NCI-H82 treated with DMSO at 0.1 percent for 48 hours (cell line): ENCODE data around the gene MEX3D.
A peak's percentile ranks its signal among the peaks of the same experiment; 100 is the strongest.

Experiments
- DNase-seq: peaks from one replicate; lab custom pipeline; 2025; ENCODE audit not compliant: unreplicated experiment; lab: John Stamatoyannopoulos, UW

Gene MEX3D

DNA sequence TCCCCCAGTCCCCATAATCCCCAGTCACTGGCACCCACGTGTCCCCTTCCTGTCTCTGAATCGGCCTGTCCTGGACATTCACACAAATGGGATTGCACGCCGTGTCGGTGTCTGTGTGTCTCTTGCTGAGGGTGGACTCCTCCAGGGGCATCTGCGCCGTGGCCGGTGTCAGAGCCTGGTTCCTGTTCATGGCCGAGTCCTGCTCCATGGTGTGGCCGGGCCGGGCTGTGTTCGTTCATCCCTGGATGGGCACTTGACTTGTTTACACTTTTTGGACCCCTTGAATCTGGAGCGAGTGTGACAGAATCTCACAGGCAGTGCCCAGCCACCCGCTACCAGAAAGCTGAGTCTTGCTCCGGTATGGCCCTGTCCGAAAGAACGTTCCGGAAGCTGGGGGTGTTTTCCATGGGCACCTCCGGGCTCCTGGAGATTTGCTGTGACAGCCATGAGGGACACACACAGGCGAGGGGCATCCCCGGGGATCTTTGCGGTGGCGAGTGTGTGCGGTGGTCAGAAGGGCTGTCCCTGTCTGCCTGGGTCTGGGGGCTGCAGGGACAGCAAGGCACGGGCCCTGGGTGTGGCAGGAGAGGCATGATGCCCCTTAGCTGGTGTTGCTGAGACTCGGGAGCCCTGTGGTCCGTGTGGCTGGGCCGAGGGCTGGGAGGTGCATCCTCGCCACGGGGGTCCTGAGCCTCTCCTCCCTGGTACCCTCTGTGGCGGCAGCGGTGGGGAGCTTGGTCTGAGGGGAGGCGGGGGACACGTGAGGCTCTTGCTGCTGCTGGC, 6.4 kb upstream of the MEX3D start:
- DNase-seq, result no peak

DNA sequence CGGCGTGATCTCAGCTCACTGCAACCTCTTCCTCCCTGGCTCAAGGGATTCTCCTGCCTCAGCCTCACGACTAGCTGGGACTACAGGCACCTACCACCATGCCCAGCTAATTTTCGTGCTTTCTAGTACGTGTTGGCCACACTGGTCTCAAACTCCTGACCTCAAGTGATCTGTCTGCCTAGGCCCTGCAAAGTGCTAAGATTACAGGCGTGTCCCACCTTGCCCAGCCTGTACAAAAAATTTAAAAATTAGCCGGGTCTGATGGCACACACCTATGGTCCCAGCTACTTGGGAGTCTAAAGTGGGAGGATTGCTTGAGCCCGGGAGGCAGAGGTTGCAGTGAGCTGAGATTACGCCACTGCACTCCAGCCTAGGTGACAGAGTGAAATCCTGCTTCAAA, 4.7 kb upstream of the MEX3D start:
- DNase-seq, result no peak

GRCh38 chr19:1571358-1571757, 3.2 kb upstream of the MEX3D start:
- DNase-seq, result no peak

DNA sequence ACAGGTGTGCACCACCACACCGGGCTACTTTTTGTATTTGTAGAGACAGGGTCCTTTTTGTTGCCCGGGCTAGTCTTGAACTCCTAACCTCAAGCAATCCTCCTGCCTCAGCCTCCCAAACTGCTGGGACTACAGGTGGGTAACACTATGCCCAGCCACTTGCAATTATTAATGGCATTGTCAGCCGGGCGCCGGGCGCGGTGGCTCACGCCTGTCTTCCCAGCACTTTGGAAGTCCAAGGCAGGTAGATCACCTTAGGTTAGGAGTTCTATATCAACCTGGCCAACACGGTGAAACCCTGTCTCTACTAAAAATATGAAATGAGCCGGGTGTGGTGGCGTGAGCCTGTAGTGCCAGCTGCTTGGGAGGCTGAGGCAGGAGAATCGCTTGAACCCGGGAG, 2.7 kb upstream of the MEX3D start:
- DNase-seq, result no peak

- no peak for DNase-seq
Observed at GRCh38 chr19:1569997-1570396, 1.9 kb upstream of the MEX3D start.

GRCh38 chr19:1567848-1568227, 287 bp downstream of the MEX3D start:
- DNase-seq, result no peak

DNA sequence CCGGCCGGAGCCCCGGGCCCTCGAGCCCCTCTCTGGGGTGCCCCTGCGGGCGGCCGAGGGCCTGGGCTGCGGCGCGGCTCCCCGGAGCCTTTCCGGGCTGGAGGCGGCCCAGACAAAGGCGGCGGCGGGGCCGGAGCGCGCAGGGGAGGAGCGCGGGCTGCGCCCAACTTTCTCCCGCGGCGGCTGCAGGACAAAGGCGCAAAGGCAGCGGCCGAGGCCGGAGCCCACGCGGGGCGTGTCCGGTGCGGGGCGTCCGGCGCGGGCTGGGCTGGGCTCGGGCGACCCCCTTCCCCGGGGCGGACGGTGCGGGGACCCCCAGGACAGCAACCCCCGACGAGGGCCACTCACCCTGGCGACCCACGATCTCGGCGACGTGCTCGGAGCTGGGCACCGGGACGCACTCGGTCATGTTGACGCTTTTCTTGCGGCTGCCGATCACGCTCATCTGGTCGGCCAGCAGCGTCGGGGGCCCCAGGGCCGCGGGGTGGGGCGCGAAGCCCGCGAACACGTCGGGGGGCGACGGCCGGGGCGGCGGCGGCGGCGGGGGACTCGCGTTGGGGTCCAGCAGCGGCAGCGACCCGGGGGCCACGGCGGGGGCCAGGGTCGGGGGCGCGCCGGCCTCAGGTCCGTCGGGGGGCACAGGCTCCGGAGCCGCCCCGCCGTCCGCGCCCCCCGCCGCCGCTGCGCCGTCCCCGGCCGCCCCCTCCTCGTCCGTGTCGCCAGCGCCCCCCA, 843 bp downstream of the MEX3D start:
- no peak for DNase-seq

- DNase-seq, result peak; percentile 33
Observed at GRCh38 chr19:1566392-1567115, 1.6 kb downstream of the MEX3D start.

GRCh38 chr19:1563251-1563650, 4.9 kb downstream of the MEX3D start:
- no peak for DNase-seq

GRCh38 chr19:1561236-1561842, 6.8 kb downstream of the MEX3D start:
- DNase-seq, result no peak

DNA sequence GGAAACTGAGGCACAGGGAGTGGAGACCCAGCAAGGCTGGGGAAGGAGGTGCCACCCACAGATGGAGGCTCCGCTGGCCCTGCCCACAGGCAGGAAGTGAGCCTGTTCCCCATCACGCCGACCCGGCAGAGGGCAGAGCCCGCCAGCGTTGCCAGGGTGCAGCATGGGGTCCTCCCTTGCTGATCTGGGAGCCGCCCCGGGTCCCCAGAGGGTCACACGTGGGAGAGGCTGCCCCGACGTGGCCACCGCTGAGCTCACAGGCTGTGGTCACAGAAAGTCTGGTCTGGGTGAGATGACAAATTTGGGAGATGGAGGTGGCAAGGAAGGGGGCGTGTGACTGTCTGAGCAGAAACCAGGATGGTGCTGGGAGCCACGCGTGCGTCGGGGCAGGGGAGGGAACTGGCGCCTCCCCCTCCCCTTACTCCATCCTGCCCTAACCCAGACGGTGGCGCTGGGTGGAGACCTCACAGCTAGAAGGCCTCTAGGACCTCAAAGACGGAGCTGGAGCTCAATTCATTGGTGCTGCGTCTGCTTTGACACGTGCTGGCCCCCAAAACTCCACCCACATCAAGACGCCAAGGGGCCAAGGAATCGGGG, 7.7 kb downstream of the MEX3D start:
- DNase-seq, result no peak

DNA sequence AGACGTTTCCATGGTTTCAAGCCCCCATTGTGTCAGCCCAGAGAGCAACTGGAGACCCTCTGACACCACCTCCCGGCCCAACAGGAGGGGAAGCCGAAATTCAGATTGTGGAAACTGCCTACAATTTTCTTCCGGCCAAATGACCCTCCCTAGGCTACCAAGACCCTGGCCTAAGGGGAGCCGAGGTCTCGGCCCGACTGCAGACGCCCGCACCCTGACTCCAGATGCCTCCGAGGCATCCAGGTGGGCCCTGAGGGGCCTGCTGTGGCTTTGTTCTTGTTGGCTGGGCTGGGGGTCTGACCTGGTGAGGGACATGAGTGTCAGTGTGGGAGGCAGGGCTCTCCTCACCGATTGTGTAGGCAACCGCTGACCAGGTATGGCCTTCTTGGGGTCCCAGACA, 9.6 kb downstream of the MEX3D start:
- DNase-seq, result no peak

DNA sequence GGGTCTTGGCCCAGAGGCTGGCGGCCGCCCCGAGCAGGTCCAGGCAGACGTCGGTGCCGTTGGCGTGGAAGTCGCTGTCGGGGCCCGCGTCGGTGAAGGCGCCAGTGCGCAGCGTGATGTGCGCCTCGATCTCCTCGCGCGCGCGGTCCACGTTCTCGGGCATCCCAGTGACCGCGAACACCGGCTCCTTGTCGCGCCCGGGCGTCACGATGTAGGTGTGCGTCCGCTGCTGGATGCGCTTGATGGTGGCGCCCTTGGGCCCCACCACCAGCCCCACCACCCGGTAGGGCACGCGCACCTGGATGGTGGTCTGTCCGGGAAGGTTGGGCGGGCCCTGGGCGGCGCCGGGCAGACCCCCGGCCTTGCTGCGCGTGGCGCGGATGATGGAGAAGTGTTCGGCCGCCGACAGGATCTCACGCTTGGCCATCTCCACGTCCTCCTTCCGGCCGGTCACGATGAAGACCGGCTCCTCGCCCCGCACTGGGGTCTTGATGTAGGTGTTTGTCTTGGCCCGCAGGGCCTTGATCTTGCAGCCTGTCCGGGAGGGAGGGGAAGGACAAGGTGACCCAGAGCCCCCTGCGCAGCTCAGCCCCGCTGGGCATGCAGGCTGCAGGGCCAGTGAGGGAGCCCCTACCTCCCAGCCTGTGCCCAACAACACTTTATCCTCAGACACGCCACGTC, 11.6 kb downstream of the MEX3D start:
- no peak for DNase-seq

DNA sequence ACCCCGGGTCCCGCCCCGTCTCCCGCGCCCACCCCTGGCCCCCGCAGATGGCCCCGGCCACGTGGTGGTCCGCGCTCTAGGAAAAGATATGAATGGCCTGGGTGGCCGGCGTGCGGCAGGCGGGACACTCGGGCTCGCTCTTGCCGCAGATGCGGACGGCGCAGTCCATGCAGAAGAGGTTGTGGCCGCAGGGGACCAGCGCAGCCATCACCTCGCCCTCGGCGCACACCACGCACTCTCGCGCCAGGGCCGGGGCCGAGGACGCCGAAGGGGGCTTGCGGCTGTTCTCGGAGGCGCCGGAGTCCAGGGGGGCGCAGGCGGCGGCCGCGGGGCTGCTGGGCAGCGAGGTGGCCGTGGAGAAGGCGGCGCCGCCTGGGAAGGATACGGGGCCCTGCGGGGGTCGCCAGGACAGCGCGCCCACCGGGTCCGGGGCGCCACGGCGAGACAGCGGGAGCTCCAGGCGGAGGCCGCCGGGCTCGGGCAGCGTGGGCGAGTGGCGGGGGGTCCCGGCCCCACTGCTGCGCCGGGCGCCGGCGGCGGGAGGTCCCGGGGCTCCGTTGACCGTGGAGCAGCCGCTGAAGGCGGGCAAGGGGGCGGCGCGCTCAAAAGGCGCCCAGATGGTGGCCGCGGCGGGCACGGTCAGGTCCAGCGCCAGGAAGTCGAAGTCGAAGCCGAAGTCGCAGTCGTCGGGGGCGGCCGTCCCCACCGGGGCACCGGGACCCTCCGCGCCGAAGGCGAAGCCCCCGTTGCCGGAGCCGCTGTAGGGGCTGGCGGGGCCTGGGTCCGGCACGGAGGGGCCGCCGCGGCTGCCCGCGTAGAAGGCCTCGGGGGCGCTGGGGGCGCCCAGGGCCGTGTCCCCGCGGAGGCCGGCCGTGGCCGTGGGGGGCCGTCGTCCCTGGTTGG, 12.4 kb downstream of the MEX3D start:
- no peak for DNase-seq

DNA sequence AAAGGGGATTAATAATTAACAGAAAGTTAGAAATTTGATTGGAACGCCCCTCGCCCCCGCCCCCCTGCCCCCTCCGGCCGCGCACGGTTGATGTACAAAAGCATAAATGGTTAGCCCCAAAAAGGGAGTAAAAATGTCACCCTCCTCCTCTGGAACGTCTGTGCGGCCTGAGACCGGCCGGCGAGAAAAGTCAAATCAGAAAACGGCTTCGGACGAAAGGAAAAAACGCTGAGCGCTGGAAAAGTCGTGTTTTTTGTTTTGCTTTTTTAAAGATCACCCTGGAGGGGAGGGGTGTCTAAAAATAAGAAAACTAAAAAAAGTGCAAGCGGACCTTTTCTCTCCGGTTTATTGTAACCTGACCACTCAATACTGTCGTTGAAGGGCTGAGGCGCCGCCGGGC, 13.2 kb downstream of the MEX3D start:
- no peak for DNase-seq

DNA sequence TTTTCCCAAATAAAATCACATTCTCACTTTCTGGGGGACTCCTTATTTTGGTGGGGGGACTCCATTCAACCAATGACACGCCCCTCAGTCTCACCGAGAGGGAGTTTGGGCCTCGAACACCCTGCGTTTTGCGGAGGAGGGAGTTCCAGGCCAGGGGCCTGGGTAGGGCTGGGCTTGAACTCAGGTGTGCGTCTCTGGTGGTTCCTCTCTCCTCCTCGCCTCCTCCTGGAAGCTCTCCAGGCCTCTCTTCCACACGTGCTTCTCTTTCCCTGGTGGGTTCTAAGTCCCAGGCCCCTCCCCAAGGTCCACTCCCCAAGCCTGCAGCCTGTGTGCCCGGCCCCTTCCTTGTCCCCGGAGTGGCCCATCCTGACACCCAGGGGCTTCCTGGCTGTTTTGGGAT, 14.7 kb downstream of the MEX3D start:
- no peak for DNase-seq

DNA sequence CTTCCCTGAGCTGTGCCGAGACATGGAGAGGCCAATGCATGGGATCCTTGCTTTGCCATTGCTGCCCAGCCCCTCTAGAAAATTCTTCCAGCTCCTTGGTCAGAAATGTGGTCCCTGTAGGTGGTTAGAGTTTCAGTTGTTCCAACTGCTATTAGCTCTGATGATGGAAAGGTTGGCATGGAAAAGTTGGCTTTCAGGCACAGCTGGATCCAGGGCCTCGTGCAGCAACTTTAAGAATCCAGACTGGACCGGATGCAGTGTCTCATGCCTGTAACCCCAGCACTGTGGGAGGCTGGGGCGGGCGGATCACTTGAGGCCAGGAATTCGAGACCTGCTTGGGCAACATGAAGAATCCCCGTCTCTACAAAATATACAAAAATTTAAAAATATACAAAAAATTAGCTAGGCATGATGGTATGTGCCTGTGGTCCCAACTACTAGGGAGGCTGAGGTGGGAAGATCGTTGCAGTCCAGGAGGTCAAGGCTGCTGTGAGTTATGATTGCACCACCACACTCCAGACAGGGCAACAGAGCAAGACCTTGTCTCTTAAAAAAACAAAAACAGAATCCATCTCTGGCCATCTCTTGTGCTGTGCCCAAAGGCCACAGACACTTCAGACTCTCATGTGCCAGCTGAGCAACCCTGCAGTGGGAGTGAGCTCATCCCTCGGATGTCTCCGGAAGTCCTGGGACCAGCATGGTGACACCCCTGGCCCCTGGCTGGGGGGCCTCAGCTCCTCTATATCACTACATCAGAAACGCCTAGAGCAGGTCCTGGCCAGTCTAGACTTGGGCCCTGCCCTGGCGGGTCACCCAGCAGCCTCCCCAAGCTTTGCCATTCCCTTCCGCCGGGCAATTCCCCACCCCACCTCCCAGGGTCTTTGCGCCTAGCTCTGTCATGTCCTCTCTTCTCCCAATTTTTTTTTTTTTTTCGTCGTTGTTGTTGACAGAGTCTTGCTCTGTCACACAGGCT, 16.8 kb downstream of the MEX3D start:
- no peak for DNase-seq

DNA sequence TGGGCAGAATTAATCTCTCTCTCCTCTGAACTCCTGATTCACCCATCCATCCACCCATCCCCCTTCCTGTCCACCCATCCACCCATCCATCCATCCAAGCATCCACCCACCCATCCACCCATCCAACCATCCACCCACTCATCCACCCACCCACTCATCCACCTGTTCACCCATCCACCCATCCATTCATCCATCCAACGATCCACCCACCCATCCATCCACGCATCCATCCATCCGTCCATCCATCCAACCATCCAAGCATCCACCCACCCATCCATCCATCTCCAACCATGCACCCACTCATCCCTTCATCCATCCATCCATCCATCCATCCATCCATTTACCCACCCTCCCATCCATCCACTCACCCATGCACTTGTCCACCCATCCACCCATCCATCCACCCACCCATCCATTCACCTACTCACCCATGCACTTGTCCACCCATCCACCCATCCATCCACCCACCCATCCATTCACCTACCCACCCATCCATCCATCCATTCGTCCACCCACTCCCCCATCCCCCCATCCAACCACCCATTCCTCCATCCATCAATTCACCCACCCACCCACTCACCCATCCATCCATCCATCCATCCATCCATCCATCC, 18.7 kb downstream of the MEX3D start:
- DNase-seq, result no peak
